Hematopoietic multipotent progenitor cell treated with erythropoietin and hydrocortisone succinate and interleukin-3 and kit ligand, for 4 days (in vitro differentiated cells): ENCODE results near the gene GSTM3.

ENCODE experiments used
- DNase-seq: peaks from one replicate; pipeline ENCODE4 v3.0.0-alpha.2; 2015

The GSTM3 gene

GRCh38 chr1:109740615-109741373 lies at the start of gene GSTM3:
GSTM3 (minus strand) TSS chr1:109741038; CDS start chr1:109740287, 751 bp downstream.
- no peak for DNase-seq

GRCh38 chr1:109790329-109790728 lies 49.5 kb upstream of the GSTM3 start:
- peak; percentile 41 for DNase-seq

- DNase-seq = peak; percentile 35
Measured at GRCh38 chr1:109789551-109790180, 48.8 kb upstream of the GSTM3 start.

GRCh38 chr1:109788695-109789521 lies 48.1 kb upstream of the GSTM3 start:
- DNase-seq = peak; percentile 93

GRCh38 chr1:109787845-109788601 lies 47.2 kb upstream of the GSTM3 start:
- peak; percentile 49 for DNase-seq

- no peak for DNase-seq
Measured at GRCh38 chr1:109787211-109787844, 46.5 kb upstream of the GSTM3 start.

GRCh38 chr1:109786531-109787021 lies 45.7 kb upstream of the GSTM3 start:
- peak; percentile 85 for DNase-seq

GRCh38 chr1:109786112-109786480 lies 45.3 kb upstream of the GSTM3 start:
- no peak for DNase-seq

GRCh38 chr1:109785446-109786111 lies 44.7 kb upstream of the GSTM3 start:
- DNase-seq = no peak

- DNase-seq = no peak
Measured at GRCh38 chr1:109784551-109785252, 43.9 kb upstream of the GSTM3 start.

- DNase-seq = no peak
Measured at GRCh38 chr1:109783436-109783835, 42.6 kb upstream of the GSTM3 start.

- DNase-seq = no peak
Measured at GRCh38 chr1:109782927-109783326, 42.1 kb upstream of the GSTM3 start.

GRCh38 chr1:109782514-109782913 lies 41.7 kb upstream of the GSTM3 start:
- DNase-seq = no peak

GRCh38 chr1:109781806-109782205 lies 41.0 kb upstream of the GSTM3 start:
- DNase-seq = no peak

GRCh38 chr1:109780982-109781381 lies 40.1 kb upstream of the GSTM3 start:
- no peak for DNase-seq

- no peak for DNase-seq
Measured at GRCh38 chr1:109777980-109778625, 37.3 kb upstream of the GSTM3 start.

- DNase-seq = no peak
Measured at GRCh38 chr1:109777436-109777835, 36.6 kb upstream of the GSTM3 start.

- DNase-seq = peak; percentile 92
Measured at GRCh38 chr1:109776911-109777310, 36.1 kb upstream of the GSTM3 start.

- DNase-seq = no peak
Measured at GRCh38 chr1:109776206-109776835, 35.5 kb upstream of the GSTM3 start.

- no peak for DNase-seq
Measured at GRCh38 chr1:109775398-109775797, 34.6 kb upstream of the GSTM3 start.
